NCI-H146 (cell line): ENCODE results near the gene KIAA1549.

Experiments used
- DNase-seq: peaks from one replicate; lab custom pipeline; 2025; lab: John Stamatoyannopoulos, UW

Gene KIAA1549

DNA sequence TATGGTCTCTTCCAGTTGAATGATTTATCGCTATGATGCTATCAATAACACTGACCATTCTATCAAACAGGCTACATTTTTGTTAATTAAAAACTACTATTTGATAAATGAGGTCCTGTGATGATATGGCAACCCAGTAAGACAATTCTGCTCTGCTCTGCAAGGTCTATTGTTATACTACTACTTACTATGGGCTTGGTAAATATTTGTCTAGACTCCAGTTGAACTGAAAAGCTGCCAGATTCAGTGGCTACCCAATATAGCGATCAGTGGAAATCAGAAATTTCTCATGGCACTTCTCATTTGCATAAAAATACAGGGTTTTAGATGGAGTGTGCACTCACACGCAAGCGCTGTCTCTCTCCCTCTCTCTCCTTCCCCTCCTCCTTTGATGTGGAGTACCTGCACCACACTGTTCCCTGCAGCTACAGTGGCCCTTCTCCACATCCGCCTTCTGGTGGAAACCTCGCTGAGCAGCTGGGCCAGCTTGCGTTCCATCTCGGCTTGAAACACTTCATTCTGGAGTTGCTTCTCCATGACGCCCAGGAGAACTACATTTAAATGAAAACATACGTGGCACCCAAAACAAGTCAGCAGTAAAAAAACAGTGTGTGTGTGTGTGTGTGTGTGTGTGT lies 77.9 kb downstream of the KIAA1549 start:
- peak; percentile 71 for DNase-seq

GRCh38 chr7:138902161-138902560 lies 79.0 kb downstream of the KIAA1549 start:
- DNase-seq = no peak

- DNase-seq = no peak
Observed at GRCh38 chr7:138900035-138900828, 81.0 kb downstream of the KIAA1549 start.

GRCh38 chr7:138898802-138899201 lies 82.4 kb downstream of the KIAA1549 start:
- no peak for DNase-seq

DNA sequence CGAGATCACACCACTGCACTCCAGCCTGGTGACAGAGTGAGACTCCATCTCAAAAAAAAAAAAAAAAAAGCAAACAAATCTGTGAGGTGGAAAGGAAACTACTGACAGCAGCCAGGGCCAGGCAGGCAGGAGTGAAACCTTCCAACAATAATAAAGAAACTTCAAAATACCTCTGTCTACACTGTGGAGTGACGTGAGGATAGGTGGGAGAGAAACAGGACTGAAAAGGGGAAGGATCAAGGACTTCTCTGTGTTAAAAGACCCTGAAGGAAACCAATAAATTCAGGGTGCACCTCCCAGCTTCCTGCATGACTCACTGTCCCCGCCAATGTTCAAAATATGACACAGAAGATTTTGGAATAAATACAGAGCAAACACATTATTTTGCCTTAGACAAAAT lies 82.9 kb downstream of the KIAA1549 start:
- DNase-seq = no peak

- DNase-seq = no peak
Observed at GRCh38 chr7:138895679-138896078, 85.5 kb downstream of the KIAA1549 start.

DNA sequence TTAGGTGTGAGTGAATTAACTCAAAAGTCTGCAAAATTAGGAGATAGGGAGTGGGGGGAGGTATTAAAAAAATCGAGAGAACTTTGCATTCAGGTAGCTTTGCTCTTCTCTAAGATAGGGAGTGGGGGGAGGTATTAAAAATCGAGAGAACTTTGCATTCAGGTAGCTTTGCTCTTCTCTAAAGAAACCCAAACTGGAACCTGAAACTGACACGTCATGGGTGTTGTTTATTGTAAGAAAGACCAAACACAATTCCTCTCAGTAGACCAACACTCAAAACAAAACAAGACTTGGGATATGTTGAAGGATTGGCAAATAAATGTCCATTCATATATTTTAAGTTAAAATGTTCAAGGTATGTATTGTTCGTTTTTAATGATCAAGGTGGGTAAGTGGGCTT lies 87.9 kb downstream of the KIAA1549 start:
- DNase-seq = no peak

DNA sequence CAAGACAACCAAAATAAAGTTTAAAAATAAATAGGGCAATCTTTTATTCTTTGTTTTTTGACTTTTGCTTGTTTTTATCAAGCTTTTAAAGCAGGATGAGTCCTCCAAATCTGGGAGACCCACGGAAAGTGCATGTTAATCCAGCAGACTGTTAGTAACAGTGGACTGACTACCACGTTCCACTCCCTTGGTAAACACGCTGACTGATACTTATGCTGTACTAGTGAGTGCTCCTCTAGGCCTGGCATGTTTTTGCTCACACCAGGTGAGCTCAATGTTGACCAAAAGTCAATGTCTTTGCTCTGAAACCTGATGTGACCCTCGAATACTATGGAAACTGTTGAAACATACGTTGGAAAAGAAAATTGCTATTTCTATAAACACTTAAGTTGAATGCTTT lies 88.4 kb downstream of the KIAA1549 start:
- DNase-seq = peak; percentile 12

DNA sequence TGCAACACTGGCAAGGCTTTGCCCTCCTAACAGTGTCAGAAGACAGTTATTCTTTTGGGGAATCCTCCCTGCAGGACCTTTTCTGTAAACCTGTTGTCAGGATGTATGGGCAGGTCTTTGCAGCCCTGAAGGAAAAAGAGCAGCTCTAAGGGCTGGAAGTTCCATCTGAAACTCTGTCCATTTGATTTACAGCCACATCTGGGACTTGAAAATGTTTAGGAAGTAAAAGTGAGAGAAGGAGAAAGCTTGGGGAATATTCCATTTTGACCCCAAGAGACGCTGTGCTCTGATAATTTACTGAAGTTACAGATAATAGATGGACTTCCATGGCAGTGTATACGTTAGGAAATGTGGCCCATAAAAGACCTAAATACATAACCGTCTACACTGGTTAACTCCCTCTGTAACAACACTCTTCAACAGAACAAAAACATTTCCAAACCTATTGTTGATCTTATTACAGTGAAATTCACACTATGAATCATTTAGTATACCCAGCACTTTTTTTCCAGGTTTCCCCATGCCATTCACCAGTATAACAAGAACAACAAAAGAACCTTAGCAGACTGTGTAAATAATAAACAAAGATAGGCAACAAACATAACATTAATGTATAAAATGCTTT lies 89.1 kb downstream of the KIAA1549 start:
- DNase-seq = no peak

DNA sequence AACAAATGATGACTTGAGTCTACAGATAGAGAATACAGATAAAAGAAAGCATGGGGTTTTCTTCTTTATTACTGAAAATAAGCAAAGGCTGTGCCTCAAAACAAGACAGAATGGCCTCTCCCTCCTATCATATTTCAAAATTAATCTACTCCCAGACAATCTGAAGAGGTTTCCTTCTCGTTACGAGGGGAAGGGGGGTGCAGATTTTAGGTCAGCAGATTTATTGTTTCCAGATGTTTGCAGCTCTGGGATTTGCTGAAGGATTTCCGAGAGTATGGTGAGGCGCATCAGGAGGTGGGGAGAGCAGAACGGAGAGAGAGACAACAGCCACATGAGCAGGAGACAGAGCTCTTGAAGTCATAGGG lies 89.8 kb downstream of the KIAA1549 start:
- no peak for DNase-seq

DNA sequence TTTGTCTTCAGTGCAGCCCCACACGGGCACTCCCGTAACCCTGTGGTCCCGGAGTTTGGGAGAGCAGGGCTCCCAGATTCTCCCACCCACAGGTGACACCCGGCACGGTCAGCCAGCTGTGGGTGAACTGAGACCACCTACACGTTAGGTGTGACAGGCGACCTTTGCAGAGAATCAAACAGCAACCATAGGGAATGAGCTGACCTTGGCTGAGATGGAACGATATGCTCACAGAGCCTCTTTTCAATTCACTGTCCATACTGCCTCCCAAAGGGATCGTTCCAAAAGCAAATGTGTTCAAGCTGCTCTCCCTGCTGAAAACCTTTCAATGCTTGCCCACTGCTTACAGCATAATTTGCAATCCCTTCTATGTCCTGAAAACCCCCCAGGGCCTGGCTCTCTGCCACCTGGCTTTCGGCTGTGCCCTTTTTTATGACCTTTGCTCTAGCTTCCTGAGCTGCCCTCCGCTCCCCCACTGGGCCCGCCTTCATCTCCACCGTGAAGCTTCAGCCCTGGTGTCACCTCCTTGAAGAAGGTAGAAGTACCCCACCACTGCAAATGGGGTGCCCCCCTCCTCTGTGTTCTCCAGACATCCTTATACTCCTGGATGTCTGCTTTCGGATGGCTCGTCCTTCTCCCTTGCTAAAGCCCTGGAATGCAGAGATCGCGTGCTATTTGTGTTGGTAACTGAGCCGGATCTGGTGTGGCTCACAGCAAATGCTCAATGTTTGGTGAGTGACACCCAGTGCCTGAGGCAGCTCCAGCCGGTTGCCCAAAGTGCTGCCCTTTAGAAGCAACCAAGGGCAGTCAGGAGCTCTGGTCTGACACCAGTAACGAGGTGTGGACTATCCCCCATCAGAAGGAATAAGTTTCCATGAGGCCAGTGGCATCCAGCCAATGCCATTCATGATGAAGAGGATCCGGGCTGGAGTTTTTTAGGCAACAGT lies 90.4 kb downstream of the KIAA1549 start:
- peak; percentile 62 for DNase-seq

DNA sequence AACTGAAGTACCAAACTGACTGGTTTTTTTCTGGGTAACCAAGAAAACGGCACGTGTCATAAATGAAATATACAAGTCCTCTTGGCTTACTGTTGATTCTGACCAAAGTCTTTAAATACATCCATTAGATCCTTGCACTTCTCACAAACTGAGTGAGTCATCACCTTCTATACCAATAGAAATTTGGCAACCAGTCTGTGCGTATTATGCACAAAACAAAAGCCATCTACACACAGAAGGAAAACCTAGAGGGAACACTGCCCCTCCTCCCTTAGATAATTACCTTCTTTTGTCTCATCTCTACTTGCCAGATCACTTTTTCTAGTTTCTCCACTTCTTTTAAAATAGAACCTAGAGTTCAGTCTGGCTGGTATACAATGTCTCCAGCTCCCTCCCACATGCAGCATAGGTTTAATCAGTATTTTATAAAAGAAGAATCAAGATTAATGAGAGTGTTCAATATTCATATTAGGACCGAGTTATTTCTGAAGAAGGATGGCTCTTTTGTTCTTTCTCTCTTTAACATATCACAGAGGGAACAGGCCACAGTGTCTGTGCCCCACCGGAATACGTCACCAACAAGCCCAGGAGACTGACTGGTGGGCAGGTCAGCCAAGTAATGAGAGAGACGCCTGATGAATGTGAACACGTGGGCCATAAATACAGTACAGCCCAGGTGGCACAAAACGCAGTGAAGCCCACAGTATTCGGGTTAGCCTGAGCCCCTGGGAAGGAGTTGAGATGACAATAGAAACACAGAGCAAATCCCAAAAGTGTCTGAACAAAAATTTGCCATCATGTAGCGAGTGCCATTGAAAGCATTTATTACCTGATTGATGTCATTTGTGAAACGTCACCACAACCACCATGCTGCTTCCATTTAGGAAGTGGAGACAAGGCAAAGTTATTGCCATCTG lies 91.3 kb downstream of the KIAA1549 start:
- peak; percentile 67 for DNase-seq

DNA sequence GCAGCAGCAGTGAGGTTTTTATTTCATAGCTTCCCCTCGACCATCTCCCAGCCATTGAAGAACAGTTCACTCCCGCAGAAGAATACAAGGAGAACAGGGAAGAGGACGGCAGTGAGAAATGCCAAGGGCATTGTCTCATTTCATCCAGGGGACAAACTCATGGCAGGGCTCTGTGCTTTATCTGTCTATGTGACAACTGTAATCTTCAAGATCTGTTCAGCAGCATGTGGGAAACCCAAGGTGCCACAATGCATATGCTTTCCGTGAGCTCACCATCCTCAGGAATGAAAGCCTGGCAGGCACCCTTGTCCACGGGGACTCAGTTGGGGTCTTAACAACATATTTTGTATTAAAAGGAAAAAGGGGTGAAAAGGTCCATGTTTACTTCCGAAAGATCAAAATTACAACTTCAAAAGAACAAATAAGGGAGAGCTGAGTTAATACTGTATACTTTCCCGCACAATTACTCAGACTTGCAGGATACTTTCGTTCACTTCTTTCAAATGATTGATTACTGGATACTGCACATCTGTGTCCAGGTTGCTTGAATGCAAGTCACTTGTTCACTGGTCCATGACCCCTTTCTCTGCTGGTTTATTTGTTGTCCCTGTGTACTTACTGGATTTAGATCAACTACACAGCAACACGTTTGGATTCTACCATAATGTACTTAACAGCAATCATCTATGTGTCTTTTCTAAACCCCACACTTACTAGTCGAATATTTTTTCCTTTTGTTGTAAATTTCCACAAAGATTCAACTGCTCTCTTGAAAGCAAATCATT lies 93.1 kb downstream of the KIAA1549 start:
- DNase-seq = no peak

DNA sequence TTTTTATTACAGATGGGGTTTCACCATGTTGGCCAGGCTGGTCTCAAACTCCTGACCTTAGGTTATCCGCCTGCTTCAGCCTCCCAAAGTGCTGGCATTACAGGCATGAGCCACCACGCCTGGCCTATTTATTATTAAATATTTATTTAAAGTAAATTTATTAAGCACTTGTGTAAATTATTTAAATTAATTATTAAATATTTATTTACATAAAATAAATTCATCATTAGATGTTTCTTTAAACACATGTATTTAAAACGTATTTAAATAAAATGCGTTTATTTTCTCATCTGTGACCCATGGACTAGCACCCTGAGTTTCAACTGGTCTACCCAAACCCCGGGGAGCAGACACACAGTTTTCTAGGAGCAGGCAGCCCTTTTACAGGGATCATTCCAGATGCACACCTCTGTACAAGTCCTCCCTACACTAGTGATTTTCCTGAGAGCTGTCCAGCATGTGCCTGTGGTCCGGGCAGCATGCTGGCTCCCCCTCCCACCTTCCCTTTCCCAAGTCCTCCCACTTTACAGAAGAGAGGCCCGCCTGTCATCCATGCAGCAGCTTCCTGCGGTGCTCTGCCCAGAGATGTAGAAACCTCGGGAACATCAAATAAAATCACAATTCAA lies 94.0 kb downstream of the KIAA1549 start:
- DNase-seq = no peak

GRCh38 chr7:138886501-138886917 lies 94.7 kb downstream of the KIAA1549 start:
- peak; percentile 64 for DNase-seq

- no peak for DNase-seq
Observed at GRCh38 chr7:138885383-138886147, 95.6 kb downstream of the KIAA1549 start.

- DNase-seq = no peak
Observed at GRCh38 chr7:138882249-138882648, 98.9 kb downstream of the KIAA1549 start.

DNA sequence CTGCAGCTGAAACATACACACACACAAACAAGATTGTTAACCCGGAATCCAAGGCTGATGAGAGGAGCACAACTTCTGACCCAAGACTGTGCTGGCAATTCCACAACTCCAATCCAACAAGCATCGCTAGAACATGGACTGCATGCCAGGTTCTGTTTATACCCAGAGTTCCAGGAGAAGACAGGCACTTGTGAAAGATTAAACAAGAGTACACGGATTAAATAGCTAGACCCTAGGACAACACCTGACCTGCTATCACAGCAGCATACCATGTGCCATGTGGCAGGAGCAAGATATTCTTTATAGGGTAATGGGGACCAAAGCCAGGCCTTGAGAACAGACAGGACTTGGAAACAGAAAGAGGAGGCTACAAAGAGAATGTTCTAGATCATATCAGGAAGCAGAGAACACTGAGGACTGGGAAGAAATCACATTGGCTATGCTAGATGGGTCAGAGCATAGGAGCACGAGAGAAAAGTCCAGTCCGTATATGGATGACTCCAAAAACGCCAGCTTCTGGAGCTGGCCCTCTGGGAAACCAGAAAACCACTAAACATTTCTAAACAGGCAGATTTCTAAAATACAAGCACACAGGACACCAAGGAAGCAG lies 99.5 kb downstream of the KIAA1549 start:
- no peak for DNase-seq
